Natural killer cell (primary cell): ENCODE results near the gene SSBP4. TPM values are rescaled to one million over a fixed set of nuclear protein-coding genes. Genes with fewer than 3 reads are reported as not detected.

Experiments
- ATAC-seq, 3 donors: fragments of 150-1000 bp in 2 of 3; fragments of 200-7000 bp in 1 of 3; cut with Tn5 transposase; 1 replicate in 1 of 3; 2 replicates in 2 of 3; pipeline ENCODE4 v1.10.0; 2021; ENCODE audit warnings: mild to moderate bottlenecking in 2 of 3, moderate library complexity in 2 of 3
- DNase-seq, 2 donors: peaks; one replicate each; pipeline versions ENCODE4 v3.0.0 to v3.0.0-alpha.2; 2013 to 2021; ENCODE audit warnings: mixed read lengths in 1 of 2
- H3K27ac ChIP-seq: one replicate; pipeline ENCODE4 v1.5.1; 2013; ENCODE audit warnings: mild to moderate bottlenecking, low read length
- H3K27me3 ChIP-seq: one replicate; pipeline ENCODE4 v1.6.1; 2013; ENCODE audit warnings: low read length; ENCODE audit not compliant: control insufficient read depth, insufficient read depth
- H3K36me3 ChIP-seq: one replicate; pipeline ENCODE4 v1.6.1; 2013; ENCODE audit warnings: low read length; ENCODE audit not compliant: control insufficient read depth, insufficient read depth
- H3K4me1 ChIP-seq: one replicate; pipeline ENCODE4 v1.6.1; 2013; ENCODE audit warnings: low read length; ENCODE audit not compliant: control insufficient read depth, insufficient read depth
- H3K4me3 ChIP-seq: one replicate; pipeline ENCODE4 v1.5.1; 2013; ENCODE audit warnings: low read length
- H3K9me3 ChIP-seq: one replicate; pipeline ENCODE4 v1.6.1; 2013; ENCODE audit warnings: low read length; ENCODE audit not compliant: control insufficient read depth, insufficient read depth
- H3K27ac Mint-ChIP-seq, 2 donors: one replicate each; pipeline ENCODE4 v1.8.0; 2022; ENCODE audit warnings: mild to moderate bottlenecking in 2 of 2, mixed read lengths in 2 of 2, moderate library complexity in 1 of 2
- H3K27me3 Mint-ChIP-seq, 2 donors: one replicate each; pipeline ENCODE4 v1.8.0; 2022; ENCODE audit warnings: low read depth in 2 of 2, mixed read lengths in 2 of 2
- H3K36me3 Mint-ChIP-seq: one replicate; pipeline ENCODE4 v1.8.0; 2022; ENCODE audit warnings: mixed read lengths
- H3K4me1 Mint-ChIP-seq, 2 donors: one replicate each; pipeline ENCODE4 v1.8.0; 2022; ENCODE audit warnings: mixed read lengths in 2 of 2
- H3K4me3 Mint-ChIP-seq: one replicate; pipeline ENCODE4 v1.8.0; 2022; ENCODE audit warnings: mild to moderate bottlenecking, moderate library complexity, mixed read lengths
- H3K9me3 Mint-ChIP-seq, 2 donors: one replicate each; pipeline ENCODE4 v1.8.0; 2022; ENCODE audit warnings: mixed read lengths in 2 of 2
- CTCF ChIP-seq: fragments of 200-600 bp; IDR thresholded peaks from one replicate; pipeline ENCODE4 v1.8.0; 2022; ENCODE audit warnings: antibody characterized with exemption
- WGBS: methylation state at CpG from one replicate; pipeline ENCODE4 v1.1.7; 2013; ENCODE audit warnings: missing lambda C conversion rate; ENCODE audit not compliant: insufficient coverage; 5-methylcytosine and 5-hydroxymethylcytosine counted together
- intact Hi-C: fragments of 100-400 bp; cut with micrococcal nuclease; formaldehyde crosslinking; loops from one replicate; pipeline ENCODE4 v1.14.2; 2022
- total RNA-seq, 4 donors: library from RNA; stranded (reverse); fragments of 120-200 nt in 1 of 4; gene quantifications; one replicate each; pipeline versions ENCODE4 v1.2.3 to v1.2.4, GENCODE V29; 2013 to 2022

The SSBP4 gene
- total RNA-seq, 3 donors from 2014 or later (not counting 1 experiment from before 2014, with no cell fraction given): 137 to 169 (median 158) TPM

GRCh38 chr19:18415178-18415867 lies 3.9 kb upstream of the SSBP4 start:
- TF ChIP-seq CTCF: no peak
- intact Hi-C loops: loop anchor here (5.0 kb wide), 3 partner anchors 38 to 223 kb away; partner anchors contain the start of gene MPV17L2
- Histone ChIP-seq H3K27ac (peak overlapping the region; percentile 89), H3K4me3 (no peak overlapping the region), H3K27me3 (no peaks in the 10 kb centered on the region), H3K9me3 (no peaks in the 10 kb centered on the region), H3K4me1 (peaks cover 58% of the 10 kb centered on the region), H3K36me3 (no peaks in the 10 kb centered on the region)
- Mint-ChIP-seq H3K27me3 (no peaks in the 10 kb centered on the region), H3K4me3 (peak overlapping the region; percentile 45), H3K36me3 (no peaks in the 10 kb centered on the region), H3K9me3 (no peaks in the 10 kb centered on the region), H3K4me1 (peaks cover 39 to 60% of the 10 kb centered on the region in 2 donors), H3K27ac (peak overlapping the region; percentile 63 to 97)
- 25% methylated on average over 23 of the region's 25 CpGs for WGBS
- DNase-seq (peak in 1 of 2 donors; percentile 19), ATAC-seq (no peak)

GRCh38 chr19:18416778-18417249 lies 2.4 kb upstream of the SSBP4 start:
- Mint-ChIP-seq H3K9me3 (no peaks in the 10 kb centered on the region), H3K4me3 (peak overlapping the region; percentile 85), H3K27me3 (no peaks in the 10 kb centered on the region), H3K36me3 (no peaks in the 10 kb centered on the region), H3K4me1 (peaks cover 54 to 69% of the 10 kb centered on the region in 2 donors), H3K27ac (peak overlapping the region; percentile 82 to 97)
- ATAC-seq (peak; percentile 31 to 50 (median 44)), DNase-seq (peak; percentile 71 to 87)
- Histone ChIP-seq H3K36me3 (no peaks in the 10 kb centered on the region), H3K27me3 (no peaks in the 10 kb centered on the region), H3K9me3 (no peaks in the 10 kb centered on the region), H3K4me1 (peaks cover 71% of the 10 kb centered on the region), H3K27ac (peak overlapping the region; percentile 89), H3K4me3 (peak overlapping the region; percentile 39)
- intact Hi-C loops: loop anchor here (5.0 kb wide), 3 partner anchors 40 to 225 kb away; partner anchors contain the start of gene MPV17L2
- 1% methylated on average over 44 of the region's 44 CpGs for WGBS
- no peak for TF ChIP-seq CTCF

- Mint-ChIP-seq H3K27ac (peak overlapping the region; percentile 91 to 97), H3K27me3 (no peaks in the 10 kb centered on the region), H3K36me3 (no peaks in the 10 kb centered on the region), H3K4me1 (peaks cover 60 to 75% of the 10 kb centered on the region in 2 donors), H3K4me3 (peak overlapping the region; percentile 86), H3K9me3 (no peaks in the 10 kb centered on the region)
- DNase-seq (peak in 1 of 2 donors; percentile 58), ATAC-seq (peak in 1 of 3 donors; percentile 4)
- intact Hi-C loops: loop anchor here (5.0 kb wide), 3 partner anchors 40 to 225 kb away; partner anchors contain the start of gene MPV17L2
- Histone ChIP-seq H3K36me3 (no peaks in the 10 kb centered on the region), H3K27me3 (no peaks in the 10 kb centered on the region), H3K27ac (peak overlapping the region; percentile 89), H3K9me3 (no peaks in the 10 kb centered on the region), H3K4me1 (peaks cover 77% of the 10 kb centered on the region), H3K4me3 (peak overlapping the region; percentile 39)
- under 1% methylated on average over 53 of the region's 53 CpGs for WGBS
- no peak for TF ChIP-seq CTCF
Observed at GRCh38 chr19:18417250-18418028, 1.8 kb upstream of the SSBP4 start.
